HT1080 (cell line): Measurements from ENCODE around the gene UBE2QL1. TPM values are rescaled to one million over a fixed set of nuclear protein-coding genes. Genes with fewer than 3 reads are reported as not detected.
"Not testable (repeated sequence)": the region's sequence is repeated elsewhere in the genome, so short reads cannot be mapped to it uniquely, and the experiment has no call there.

Experiments used
- DNase-seq: peaks from one replicate; pipeline ENCODE4 v3.0.0-alpha.2; 2015; ENCODE audit warnings: low read depth
- total RNA-seq: library from RNA; depleted of rRNA; stranded (reverse); fragments of >200 nt; shearing (Covaris generic); gene quantifications from 2 replicates; pipeline ENCODE4 v1.2.3, GENCODE V29; 2014

UBE2QL1 gene
- total RNA-seq, 1 experiment from 2014 or later: not detected

GRCh38 chr5:6495433-6496206, 47.0 kb downstream of the UBE2QL1 start:
- no peak for DNase-seq

- DNase-seq: no peak
Measured at GRCh38 chr5:6496207-6496584, 47.5 kb downstream of the UBE2QL1 start.

- DNase-seq: no peak
Measured at GRCh38 chr5:6496636-6497035, 48.0 kb downstream of the UBE2QL1 start.

GRCh38 chr5:6497262-6497661, 48.6 kb downstream of the UBE2QL1 start:
- no peak for DNase-seq

GRCh38 chr5:6498968-6499367, 50.3 kb downstream of the UBE2QL1 start:
- no peak for DNase-seq

- no peak for DNase-seq
Measured at GRCh38 chr5:6501701-6502100, 53.0 kb downstream of the UBE2QL1 start.

- no peak for DNase-seq
Measured at GRCh38 chr5:6502421-6502820, 53.8 kb downstream of the UBE2QL1 start.

GRCh38 chr5:6503342-6503741, 54.7 kb downstream of the UBE2QL1 start:
- no peak for DNase-seq

GRCh38 chr5:6504677-6505415, 56.2 kb downstream of the UBE2QL1 start:
- peak; percentile 85 for DNase-seq

GRCh38 chr5:6505416-6505755, 56.7 kb downstream of the UBE2QL1 start:
- no peak for DNase-seq

- no peak for DNase-seq
Measured at GRCh38 chr5:6505783-6506557, 57.3 kb downstream of the UBE2QL1 start.

- DNase-seq: no peak
Measured at GRCh38 chr5:6506611-6507010, 58.0 kb downstream of the UBE2QL1 start.

GRCh38 chr5:6508931-6509330, 60.3 kb downstream of the UBE2QL1 start:
- no peak for DNase-seq

GRCh38 chr5:6510132-6510531, 61.5 kb downstream of the UBE2QL1 start:
- DNase-seq: no peak

- no peak for DNase-seq
Measured at GRCh38 chr5:6510973-6511372, 62.3 kb downstream of the UBE2QL1 start.

- not testable (repeated sequence) for DNase-seq
Measured at GRCh38 chr5:6515812-6516211, 67.2 kb downstream of the UBE2QL1 start.

GRCh38 chr5:6516823-6517222, 68.2 kb downstream of the UBE2QL1 start:
- DNase-seq: no peak

- DNase-seq: no peak
Measured at GRCh38 chr5:6517510-6517909, 68.9 kb downstream of the UBE2QL1 start.

GRCh38 chr5:6518298-6519057, 69.8 kb downstream of the UBE2QL1 start:
- no peak for DNase-seq

- no peak for DNase-seq
Measured at GRCh38 chr5:6520201-6520600, 71.5 kb downstream of the UBE2QL1 start.

- DNase-seq: no peak
Measured at GRCh38 chr5:6522331-6522730, 73.7 kb downstream of the UBE2QL1 start.
